Upper lobe of left lung (tissue), 4 donors: Measurements from ENCODE around the gene C7orf57.
"Not testable (repeated sequence)": the region's sequence is repeated elsewhere in the genome, so short reads cannot be mapped to it uniquely, and the experiment has no call there.

ENCODE experiments used
- EP300 ChIP-seq, 4 donors: sonication (generic); formaldehyde crosslinking; IDR thresholded peaks; one replicate each; pipeline ENCODE4 v1.5.1; 2017; ENCODE audit warnings: antibody characterized with exemption in 4 of 4, control low read depth in 2 of 4
- POLR2A ChIP-seq, 4 donors: fragments of 450-650 bp; IDR thresholded peaks; one replicate each; pipeline ENCODE4 v1.5.1; 2016 to 2017; ENCODE audit warnings: antibody characterized with exemption in 4 of 4, mild to moderate bottlenecking in 2 of 4
- POLR2AphosphoS5 ChIP-seq, 2 donors: sonication (generic); formaldehyde crosslinking; IDR thresholded peaks; one replicate each; pipeline ENCODE4 v1.5.1; 2017; ENCODE audit warnings: antibody characterized with exemption in 2 of 2
- TF ChIP-seq, protein P1 (sequence below), 6 experiments: fragments of 450-650 bp in 4 of 6; fragments of 200-600 bp in 2 of 6; sonication (generic) in 2 of 6; IDR thresholded peaks; one replicate each; pipeline ENCODE4 v1.5.1; 2016 to 2019; ENCODE audit warnings: antibody characterized with exemption in 6 of 6

- TF ChIP-seq, protein P1, sequence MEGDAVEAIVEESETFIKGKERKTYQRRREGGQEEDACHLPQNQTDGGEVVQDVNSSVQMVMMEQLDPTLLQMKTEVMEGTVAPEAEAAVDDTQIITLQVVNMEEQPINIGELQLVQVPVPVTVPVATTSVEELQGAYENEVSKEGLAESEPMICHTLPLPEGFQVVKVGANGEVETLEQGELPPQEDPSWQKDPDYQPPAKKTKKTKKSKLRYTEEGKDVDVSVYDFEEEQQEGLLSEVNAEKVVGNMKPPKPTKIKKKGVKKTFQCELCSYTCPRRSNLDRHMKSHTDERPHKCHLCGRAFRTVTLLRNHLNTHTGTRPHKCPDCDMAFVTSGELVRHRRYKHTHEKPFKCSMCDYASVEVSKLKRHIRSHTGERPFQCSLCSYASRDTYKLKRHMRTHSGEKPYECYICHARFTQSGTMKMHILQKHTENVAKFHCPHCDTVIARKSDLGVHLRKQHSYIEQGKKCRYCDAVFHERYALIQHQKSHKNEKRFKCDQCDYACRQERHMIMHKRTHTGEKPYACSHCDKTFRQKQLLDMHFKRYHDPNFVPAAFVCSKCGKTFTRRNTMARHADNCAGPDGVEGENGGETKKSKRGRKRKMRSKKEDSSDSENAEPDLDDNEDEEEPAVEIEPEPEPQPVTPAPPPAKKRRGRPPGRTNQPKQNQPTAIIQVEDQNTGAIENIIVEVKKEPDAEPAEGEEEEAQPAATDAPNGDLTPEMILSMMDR (IDR thresholded peaks at IDR 0.05), result not testable (repeated sequence)
- TF ChIP-seq POLR2A, EP300, POLR2AphosphoS5 (IDR thresholded peaks at IDR 0.05): not testable (repeated sequence)
These were observed 45.5 kb upstream of the C7orf57 start for GRCh38 chr7:47989607-47990400.
